Adipocyte (in vitro differentiated cells): ENCODE data around the gene TBC1D9.
"Not testable (repeated sequence)": the region's sequence is repeated elsewhere in the genome, so short reads cannot be mapped to it uniquely, and the experiment has no call there.

Experiments used
- DNase-seq: peaks from one replicate; pipeline ENCODE4 v3.0.0-alpha.2; 2015; ENCODE audit warnings: low read depth
- H3K27me3 ChIP-seq: replicated peaks from 2 replicates; pipeline ENCODE4 v1.7.0; 2013; ENCODE audit warnings: mild to moderate bottlenecking, low read length, moderate library complexity; ENCODE audit not compliant: control insufficient read depth, insufficient read depth
- H3K36me3 ChIP-seq: 2 replicates; pipeline ENCODE4 v1.7.0; 2013; ENCODE audit warnings: low read length, mild to moderate bottlenecking, moderate library complexity; ENCODE audit not compliant: control insufficient read depth, insufficient read depth, severe bottlenecking
- H3K4me1 ChIP-seq: 2 replicates; pipeline ENCODE4 v1.7.0; 2013; ENCODE audit warnings: mild to moderate bottlenecking, low read length, moderate library complexity; ENCODE audit not compliant: control insufficient read depth, insufficient read depth
- H3K4me3 ChIP-seq: 2 replicates; pipeline ENCODE4 v1.7.0; 2013; ENCODE audit warnings: mild to moderate bottlenecking, low read length, moderate library complexity
- H3K9ac ChIP-seq: 2 replicates; pipeline ENCODE4 v1.7.0; 2013; ENCODE audit warnings: mild to moderate bottlenecking, low read length, moderate library complexity
- H3K9me3 ChIP-seq: 2 replicates; pipeline ENCODE4 v1.7.0; 2013; ENCODE audit warnings: mild to moderate bottlenecking, low read length, moderate library complexity; ENCODE audit not compliant: control insufficient read depth

Gene TBC1D9

DNA sequence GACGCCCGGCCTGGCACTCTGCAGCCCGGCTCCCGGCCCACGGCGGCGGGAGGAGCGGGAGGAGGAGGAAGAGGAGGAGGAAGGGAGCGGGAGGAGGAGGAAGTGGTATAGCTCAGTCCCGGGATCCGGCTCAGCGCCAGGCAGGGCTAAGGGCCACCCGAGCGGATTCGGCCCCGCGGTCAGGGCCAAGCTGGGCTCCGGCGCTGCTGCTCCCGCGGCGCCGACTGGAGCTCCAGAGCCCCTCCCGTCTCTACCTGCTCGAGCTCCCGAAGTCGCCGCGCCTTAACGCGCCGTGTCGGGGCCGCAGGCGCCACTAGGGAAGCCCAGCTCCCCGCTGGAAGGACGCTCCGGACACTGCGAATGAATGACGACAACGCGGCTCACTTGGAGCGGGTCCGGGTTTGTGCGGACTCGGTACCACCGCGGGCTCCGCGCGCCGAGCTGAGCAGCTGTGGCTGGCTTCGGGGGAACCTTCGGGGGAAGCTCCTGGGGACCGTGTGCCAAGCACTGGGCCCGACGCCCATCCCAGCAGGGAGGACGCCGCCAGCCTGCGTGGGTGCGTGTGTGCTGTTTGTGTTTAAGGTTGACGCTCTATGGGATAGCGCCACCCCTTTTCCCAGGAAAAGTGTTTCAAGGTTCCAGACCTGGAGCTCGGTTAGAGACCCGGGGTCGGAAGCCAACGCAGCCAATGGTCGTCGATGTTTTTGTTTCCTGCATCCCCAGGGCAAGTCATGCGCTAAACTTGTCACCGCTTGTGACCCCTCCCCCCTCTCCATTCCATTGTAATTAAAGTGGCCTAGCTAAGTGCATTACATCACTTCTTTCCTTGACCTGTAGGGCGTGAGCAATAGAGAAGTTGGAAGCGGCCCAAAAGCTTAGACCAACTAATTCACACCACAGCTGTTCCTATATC is at the start of gene TBC1D9:
Gene TBC1D9, minus strand, starts transcription at position 67 of the 913 bp plus-strand sequence. CDS start 340 bp downstream, outside the sequence.
- peak; percentile 80 for DNase-seq
- H3K4me3 ChIP-seq, result peak within 1 kb of the TSS; percentile 89
- no peaks in the 10 kb centered on the region for H3K36me3 ChIP-seq
- peaks cover 28% of the 10 kb centered on the region for H3K4me1 ChIP-seq
- peak within 1 kb of the TSS; percentile 89 for H3K9ac ChIP-seq
- H3K9me3 ChIP-seq, result no peaks in the 10 kb centered on the region
- no peaks in the 10 kb centered on the region for H3K27me3 ChIP-seq

GRCh38 chr4:140805293-140805692 is 49.1 kb upstream of the TBC1D9 start:
- Histone ChIP-seq H3K27me3 (peaks cover 14% of the 10 kb centered on the region), H3K9me3 (no peaks in the 10 kb centered on the region), H3K36me3 (no peaks in the 10 kb centered on the region), H3K4me3 (no peak overlapping the region), H3K9ac (no peak overlapping the region), H3K4me1 (no peaks in the 10 kb centered on the region)
- DNase-seq, result no peak

- Histone ChIP-seq H3K9ac (no peak overlapping the region), H3K4me3 (no peak overlapping the region), H3K9me3 (no peaks in the 10 kb centered on the region), H3K36me3 (no peaks in the 10 kb centered on the region), H3K4me1 (no peaks in the 10 kb centered on the region), H3K27me3 (peaks cover 8% of the 10 kb centered on the region)
- no peak for DNase-seq
Measured at GRCh38 chr4:140802591-140802990, 46.4 kb upstream of the TBC1D9 start.

- peaks cover 8% of the 10 kb centered on the region for H3K27me3 ChIP-seq
- no peak overlapping the region for H3K9ac ChIP-seq
- no peaks in the 10 kb centered on the region for H3K9me3 ChIP-seq
- no peaks in the 10 kb centered on the region for H3K36me3 ChIP-seq
- no peak overlapping the region for H3K4me3 ChIP-seq
- H3K4me1 ChIP-seq, result no peaks in the 10 kb centered on the region
- DNase-seq, result no peak
Measured at GRCh38 chr4:140800666-140801065, 44.5 kb upstream of the TBC1D9 start.

GRCh38 chr4:140799686-140800225 is 43.6 kb upstream of the TBC1D9 start:
- Histone ChIP-seq H3K27me3 (peaks cover 4% of the 10 kb centered on the region), H3K4me1 (no peaks in the 10 kb centered on the region), H3K36me3 (no peaks in the 10 kb centered on the region), H3K9ac (no peak overlapping the region), H3K9me3 (no peaks in the 10 kb centered on the region), H3K4me3 (no peak overlapping the region)
- no peak for DNase-seq

DNA sequence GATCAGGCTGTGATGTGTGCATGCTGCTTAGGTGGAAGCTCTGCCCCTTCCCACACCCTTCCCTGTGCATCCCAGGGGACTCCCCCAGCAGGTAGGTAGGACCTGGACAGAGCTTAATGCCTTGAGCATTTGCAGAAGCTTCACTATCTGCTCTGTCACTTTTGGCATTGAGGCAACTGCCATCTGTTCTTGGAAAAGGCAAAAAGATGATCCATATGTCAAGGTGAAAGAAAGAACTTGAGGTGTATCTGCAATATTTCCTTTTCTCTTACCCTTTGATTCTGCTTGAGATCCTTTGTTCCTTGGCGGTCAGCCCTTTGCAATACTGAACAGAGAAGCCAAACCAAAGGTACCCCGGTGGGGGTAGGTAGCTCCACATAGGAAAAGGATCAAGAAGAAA is 37.1 kb upstream of the TBC1D9 start:
- H3K36me3 ChIP-seq, result no peaks in the 10 kb centered on the region
- no peak overlapping the region for H3K4me3 ChIP-seq
- H3K4me1 ChIP-seq, result no peaks in the 10 kb centered on the region
- no peak overlapping the region for H3K9ac ChIP-seq
- H3K27me3 ChIP-seq, result no peaks in the 10 kb centered on the region
- peaks cover 7% of the 10 kb centered on the region for H3K9me3 ChIP-seq
- no peak for DNase-seq

GRCh38 chr4:140790765-140791164 is 34.6 kb upstream of the TBC1D9 start:
- Histone ChIP-seq H3K36me3 (no peaks in the 10 kb centered on the region), H3K27me3 (no peaks in the 10 kb centered on the region), H3K4me1 (no peaks in the 10 kb centered on the region), H3K9ac (no peak overlapping the region), H3K4me3 (no peak overlapping the region), H3K9me3 (peaks cover 7% of the 10 kb centered on the region)
- peak; percentile 8 for DNase-seq

- Histone ChIP-seq H3K4me3 (no peak overlapping the region), H3K9ac (no peak overlapping the region), H3K9me3 (peaks cover 7% of the 10 kb centered on the region), H3K27me3 (no peaks in the 10 kb centered on the region), H3K36me3 (no peaks in the 10 kb centered on the region), H3K4me1 (no peaks in the 10 kb centered on the region)
- no peak for DNase-seq
Measured at GRCh38 chr4:140790171-140790570, 34.0 kb upstream of the TBC1D9 start.

- no peaks in the 10 kb centered on the region for H3K27me3 ChIP-seq
- DNase-seq, result peak; percentile 19
- no peaks in the 10 kb centered on the region for H3K4me1 ChIP-seq
- no peak overlapping the region for H3K4me3 ChIP-seq
- H3K9ac ChIP-seq, result no peak overlapping the region
- H3K36me3 ChIP-seq, result no peaks in the 10 kb centered on the region
- peaks cover 7% of the 10 kb centered on the region for H3K9me3 ChIP-seq
Measured at GRCh38 chr4:140789759-140790158, 33.6 kb upstream of the TBC1D9 start.

GRCh38 chr4:140782787-140783186 is 26.6 kb upstream of the TBC1D9 start:
- not testable (repeated sequence) for H3K9ac ChIP-seq, H3K27me3 ChIP-seq

GRCh38 chr4:140781596-140781995 is 25.4 kb upstream of the TBC1D9 start:
- no peak for DNase-seq
- Histone ChIP-seq H3K4me1 (no peaks in the 10 kb centered on the region), H3K27me3 (no peaks in the 10 kb centered on the region), H3K36me3 (no peaks in the 10 kb centered on the region), H3K9ac (no peak overlapping the region), H3K4me3 (no peak overlapping the region), H3K9me3 (no peaks in the 10 kb centered on the region)

More at GRCh38 chr4:140782787-140783186, 26.6 kb upstream of the TBC1D9 start:
- DNase-seq, H3K4me3 ChIP-seq, H3K36me3 ChIP-seq, H3K4me1 ChIP-seq, H3K9me3 ChIP-seq: not testable (repeated sequence)
